Natural killer cell (primary cell): Measurements from ENCODE around the gene C19orf81. TPM values are rescaled to one million over a fixed set of nuclear protein-coding genes. Genes with fewer than 3 reads are reported as not detected.
A peak's percentile ranks its signal among the peaks of the same experiment; 100 is the strongest.

ENCODE experiments used
- ATAC-seq, 3 donors: fragments of 150-1000 bp in 2 of 3; fragments of 200-7000 bp in 1 of 3; cut with Tn5 transposase; 1 replicate in 1 of 3; 2 replicates in 2 of 3; pipeline ENCODE4 v1.10.0; 2021; ENCODE audit warnings: mild to moderate bottlenecking in 2 of 3, moderate library complexity in 2 of 3
- DNase-seq, 2 donors: peaks; one replicate each; pipeline versions ENCODE4 v3.0.0 to v3.0.0-alpha.2; 2013 to 2021; ENCODE audit warnings: mixed read lengths in 1 of 2
- H3K27ac ChIP-seq: one replicate; pipeline ENCODE4 v1.5.1; 2013; ENCODE audit warnings: mild to moderate bottlenecking, low read length
- H3K27me3 ChIP-seq: one replicate; pipeline ENCODE4 v1.6.1; 2013; ENCODE audit warnings: low read length; ENCODE audit not compliant: control insufficient read depth, insufficient read depth
- H3K36me3 ChIP-seq: one replicate; pipeline ENCODE4 v1.6.1; 2013; ENCODE audit warnings: low read length; ENCODE audit not compliant: control insufficient read depth, insufficient read depth
- H3K4me1 ChIP-seq: one replicate; pipeline ENCODE4 v1.6.1; 2013; ENCODE audit warnings: low read length; ENCODE audit not compliant: control insufficient read depth, insufficient read depth
- H3K4me3 ChIP-seq: one replicate; pipeline ENCODE4 v1.5.1; 2013; ENCODE audit warnings: low read length
- H3K9me3 ChIP-seq: one replicate; pipeline ENCODE4 v1.6.1; 2013; ENCODE audit warnings: low read length; ENCODE audit not compliant: control insufficient read depth, insufficient read depth
- H3K27ac Mint-ChIP-seq, 2 donors: one replicate each; pipeline ENCODE4 v1.8.0; 2022; ENCODE audit warnings: mild to moderate bottlenecking in 2 of 2, mixed read lengths in 2 of 2, moderate library complexity in 1 of 2
- H3K27me3 Mint-ChIP-seq, 2 donors: one replicate each; pipeline ENCODE4 v1.8.0; 2022; ENCODE audit warnings: low read depth in 2 of 2, mixed read lengths in 2 of 2
- H3K36me3 Mint-ChIP-seq: one replicate; pipeline ENCODE4 v1.8.0; 2022; ENCODE audit warnings: mixed read lengths
- H3K4me1 Mint-ChIP-seq, 2 donors: one replicate each; pipeline ENCODE4 v1.8.0; 2022; ENCODE audit warnings: mixed read lengths in 2 of 2
- H3K4me3 Mint-ChIP-seq: one replicate; pipeline ENCODE4 v1.8.0; 2022; ENCODE audit warnings: mild to moderate bottlenecking, moderate library complexity, mixed read lengths
- H3K9me3 Mint-ChIP-seq, 2 donors: one replicate each; pipeline ENCODE4 v1.8.0; 2022; ENCODE audit warnings: mixed read lengths in 2 of 2
- CTCF ChIP-seq: fragments of 200-600 bp; IDR thresholded peaks from one replicate; pipeline ENCODE4 v1.8.0; 2022; ENCODE audit warnings: antibody characterized with exemption
- WGBS: methylation state at CpG from one replicate; pipeline ENCODE4 v1.1.7; 2013; ENCODE audit warnings: missing lambda C conversion rate; ENCODE audit not compliant: insufficient coverage; 5-methylcytosine and 5-hydroxymethylcytosine counted together
- intact Hi-C: fragments of 100-400 bp; cut with micrococcal nuclease; formaldehyde crosslinking; loops from one replicate; pipeline ENCODE4 v1.14.2; 2022
- total RNA-seq, 4 donors: library from RNA; stranded (reverse); fragments of 120-200 nt in 1 of 4; gene quantifications; one replicate each; pipeline versions ENCODE4 v1.2.3 to v1.2.4, GENCODE V29; 2013 to 2022

The C19orf81 gene
- total RNA-seq, 3 donors from 2014 or later (not counting 1 experiment from before 2014, with no cell fraction given), result not detected

GRCh38 chr19:50679177-50680125, 30.2 kb downstream of the C19orf81 start:
- H3K4me3 Mint-ChIP-seq, result no peak overlapping the region
- H3K9me3 ChIP-seq, result no peaks in the 10 kb centered on the region
- WGBS, result 26% methylated on average over 23 of the region's 23 CpGs
- peaks cover 6% of the 10 kb centered on the region for H3K4me1 ChIP-seq
- H3K27me3 Mint-ChIP-seq, result peaks cover 15 to 17% of the 10 kb centered on the region in 2 donors
- H3K9me3 Mint-ChIP-seq, result no peaks in the 10 kb centered on the region
- H3K27ac ChIP-seq, result peak overlapping the region; percentile 19
- H3K27me3 ChIP-seq, result no peaks in the 10 kb centered on the region
- ATAC-seq, result peak; percentile 82 to 98 (median 96)
- H3K36me3 Mint-ChIP-seq, result no peaks in the 10 kb centered on the region
- TF ChIP-seq CTCF, result no peak
- peak overlapping the region in 1 of 2 donors; percentile 1 for H3K27ac Mint-ChIP-seq
- peaks cover 0 to 10% of the 10 kb centered on the region in 2 donors for H3K4me1 Mint-ChIP-seq
- intact Hi-C loops, result no loop called here
- no peak overlapping the region for H3K4me3 ChIP-seq
- no peaks in the 10 kb centered on the region for H3K36me3 ChIP-seq
- peak; percentile 73 to 85 for DNase-seq

- Mint-ChIP-seq H3K4me3 (no peak overlapping the region), H3K36me3 (no peaks in the 10 kb centered on the region), H3K27ac (no peak overlapping the region), H3K9me3 (no peaks in the 10 kb centered on the region), H3K27me3 (peaks cover 12 to 34% of the 10 kb centered on the region in 2 donors), H3K4me1 (no peaks in the 10 kb centered on the region)
- ATAC-seq (no peak), DNase-seq (no peak)
- Histone ChIP-seq H3K4me3 (no peak overlapping the region), H3K4me1 (no peaks in the 10 kb centered on the region), H3K36me3 (no peaks in the 10 kb centered on the region), H3K27me3 (no peaks in the 10 kb centered on the region), H3K27ac (no peak overlapping the region), H3K9me3 (no peaks in the 10 kb centered on the region)
- 53% methylated on average over 49 of the region's 50 CpGs for WGBS
- intact Hi-C loops, result no loop called here
- TF ChIP-seq CTCF, result no peak
These were observed 37.2 kb downstream of the C19orf81 start for GRCh38 chr19:50686310-50687032.

- no peaks in the 10 kb centered on the region for H3K4me1 Mint-ChIP-seq
- no peak for TF ChIP-seq CTCF
- no peak for ATAC-seq
- intact Hi-C loops, result no loop called here
- 78% methylated on average over 19 of the region's 19 CpGs for WGBS
- H3K4me3 ChIP-seq, result no peak overlapping the region
- H3K4me1 ChIP-seq, result no peaks in the 10 kb centered on the region
- no peak overlapping the region for H3K4me3 Mint-ChIP-seq
- H3K36me3 Mint-ChIP-seq, result no peaks in the 10 kb centered on the region
- no peak for DNase-seq
- peaks cover 10% of the 10 kb centered on the region for H3K27me3 ChIP-seq
- H3K27me3 Mint-ChIP-seq, result peaks cover 19 to 47% of the 10 kb centered on the region in 2 donors
- no peak overlapping the region for H3K27ac ChIP-seq
- no peaks in the 10 kb centered on the region for H3K9me3 ChIP-seq
- no peaks in the 10 kb centered on the region for H3K36me3 ChIP-seq
- H3K27ac Mint-ChIP-seq, result no peak overlapping the region
- H3K9me3 Mint-ChIP-seq, result no peaks in the 10 kb centered on the region
These were observed 39.5 kb downstream of the C19orf81 start for GRCh38 chr19:50688766-50689165.
